ENCODE results near the gene CATSPERE.

GRCh38 chr1:244653439-244654107, 192.5 kb downstream of the CATSPERE start:
- no peak for TF ChIP-seq CTCF (IDR thresholded peaks at IDR 0.05; ENCODE audit: low read depth, low read length)
- TF ChIP-seq POLR2A (IDR thresholded peaks at IDR 0.05; ENCODE audit: extremely low read depth, insufficient read length): no peak
- no peak for TF ChIP-seq MAX (IDR thresholded peaks at IDR 0.05; ENCODE audit: low read depth, low read length)
